ENCODE data around the gene CFLAR.

CFLAR gene

DNA sequence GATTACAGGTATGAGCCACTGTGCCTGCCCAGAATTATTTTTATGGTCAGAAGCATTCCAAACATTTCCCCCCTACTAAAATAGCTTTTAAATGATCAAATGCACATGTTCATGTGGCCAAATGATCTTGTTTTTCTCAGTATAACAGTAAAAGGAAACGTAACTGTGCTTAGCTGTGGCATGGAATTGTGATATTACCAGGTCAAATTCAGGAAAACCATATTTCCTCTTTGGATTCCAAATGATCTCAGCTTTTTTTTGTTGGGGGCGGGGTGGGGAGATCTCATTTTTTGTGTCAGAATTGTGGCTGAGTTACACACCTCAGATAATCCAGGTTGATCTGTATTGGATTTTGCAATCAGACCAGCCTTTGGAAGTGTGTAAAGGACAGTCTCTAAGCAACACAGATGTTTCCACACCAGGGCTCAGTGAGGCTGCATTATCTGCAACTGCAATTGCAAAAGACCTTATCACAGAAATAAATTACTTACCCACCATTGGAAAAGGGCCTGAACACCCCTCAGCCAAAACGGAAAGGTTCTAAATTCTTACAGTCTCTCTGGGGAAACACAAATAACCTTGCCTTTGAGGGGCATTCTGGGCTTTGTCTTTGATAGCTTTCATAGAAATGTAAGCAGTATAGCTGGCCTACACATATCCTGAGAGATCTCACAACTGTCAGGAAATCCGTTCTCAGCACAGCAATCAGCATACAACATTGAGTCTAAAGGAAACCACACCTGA, 75.3 kb downstream of the CFLAR start:
- Histone ChIP-seq H3K9me3 (ENCODE audit: control insufficient read depth, insufficient read depth, low read length) (no peaks in the 10 kb centered on the region), H3K79me2 (ENCODE audit: control insufficient read depth, low read length) (no peaks in the 10 kb centered on the region), H3K4me1 (ENCODE audit: control insufficient read depth, low read length) (peaks cover 12% of the 10 kb centered on the region), H3K9me2 (replicated peaks; ENCODE audit: control insufficient read depth, low read length) (no peaks in the 10 kb centered on the region), H3K36me3 (ENCODE audit: control insufficient read depth, low read length) (no peaks in the 10 kb centered on the region), H3K4me2 (ENCODE audit: low read length) (no peak overlapping the region), H3K27ac (ENCODE audit: low read depth, low read length) (no peak overlapping the region), H3K4me3 (ENCODE audit: low read length) (no peak overlapping the region), H3K27me3 (ENCODE audit: control insufficient read depth, low read length) (peaks cover 76% of the 10 kb centered on the region), H4K20me1 (ENCODE audit: control insufficient read depth, insufficient read depth, low read depth, low read length) (peaks cover 8% of the 10 kb centered on the region), H3F3A (ENCODE audit: control insufficient read depth, insufficient read depth) (peaks cover 7% of the 10 kb centered on the region)
- no peak for TF ChIP-seq EZH2phosphoT487 (IDR thresholded peaks at IDR 0.05; ENCODE audit: borderline replicate concordance, low read length)
- TF ChIP-seq, protein P1, sequence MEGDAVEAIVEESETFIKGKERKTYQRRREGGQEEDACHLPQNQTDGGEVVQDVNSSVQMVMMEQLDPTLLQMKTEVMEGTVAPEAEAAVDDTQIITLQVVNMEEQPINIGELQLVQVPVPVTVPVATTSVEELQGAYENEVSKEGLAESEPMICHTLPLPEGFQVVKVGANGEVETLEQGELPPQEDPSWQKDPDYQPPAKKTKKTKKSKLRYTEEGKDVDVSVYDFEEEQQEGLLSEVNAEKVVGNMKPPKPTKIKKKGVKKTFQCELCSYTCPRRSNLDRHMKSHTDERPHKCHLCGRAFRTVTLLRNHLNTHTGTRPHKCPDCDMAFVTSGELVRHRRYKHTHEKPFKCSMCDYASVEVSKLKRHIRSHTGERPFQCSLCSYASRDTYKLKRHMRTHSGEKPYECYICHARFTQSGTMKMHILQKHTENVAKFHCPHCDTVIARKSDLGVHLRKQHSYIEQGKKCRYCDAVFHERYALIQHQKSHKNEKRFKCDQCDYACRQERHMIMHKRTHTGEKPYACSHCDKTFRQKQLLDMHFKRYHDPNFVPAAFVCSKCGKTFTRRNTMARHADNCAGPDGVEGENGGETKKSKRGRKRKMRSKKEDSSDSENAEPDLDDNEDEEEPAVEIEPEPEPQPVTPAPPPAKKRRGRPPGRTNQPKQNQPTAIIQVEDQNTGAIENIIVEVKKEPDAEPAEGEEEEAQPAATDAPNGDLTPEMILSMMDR (IDR thresholded peaks at IDR 0.05; ENCODE audit: low read depth, low read length, poor library complexity, severe bottlenecking), result no peak

DNA sequence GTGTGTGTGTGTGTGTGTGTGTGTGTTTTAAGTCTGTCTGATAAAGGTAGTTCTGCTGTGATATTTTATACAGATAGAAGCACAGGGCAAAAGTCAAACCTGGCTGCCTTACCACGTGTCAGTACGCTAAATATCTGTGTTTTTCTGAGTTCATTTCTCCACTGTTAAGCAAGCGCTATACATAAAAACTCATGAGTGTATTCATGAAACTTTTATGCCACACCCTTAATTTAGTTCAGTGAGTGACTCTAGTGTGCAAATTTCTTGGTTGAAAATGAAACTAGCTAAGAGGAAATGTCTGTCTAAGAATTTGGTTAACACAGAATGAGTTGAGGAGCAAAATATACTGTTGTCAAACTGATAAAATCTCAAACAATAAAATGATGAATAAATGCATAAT, 78.1 kb downstream of the CFLAR start:
- peaks cover 12% of the 10 kb centered on the region for H3K4me1 ChIP-seq (ENCODE audit: control insufficient read depth, low read length)
- H3K79me2 ChIP-seq (ENCODE audit: control insufficient read depth, low read length), result no peaks in the 10 kb centered on the region
- no peak for TF ChIP-seq EZH2phosphoT487 (IDR thresholded peaks at IDR 0.05; ENCODE audit: borderline replicate concordance, low read length)
- TF ChIP-seq, protein P1 (IDR thresholded peaks at IDR 0.05; ENCODE audit: low read depth, low read length, poor library complexity, severe bottlenecking), result no peak

DNA sequence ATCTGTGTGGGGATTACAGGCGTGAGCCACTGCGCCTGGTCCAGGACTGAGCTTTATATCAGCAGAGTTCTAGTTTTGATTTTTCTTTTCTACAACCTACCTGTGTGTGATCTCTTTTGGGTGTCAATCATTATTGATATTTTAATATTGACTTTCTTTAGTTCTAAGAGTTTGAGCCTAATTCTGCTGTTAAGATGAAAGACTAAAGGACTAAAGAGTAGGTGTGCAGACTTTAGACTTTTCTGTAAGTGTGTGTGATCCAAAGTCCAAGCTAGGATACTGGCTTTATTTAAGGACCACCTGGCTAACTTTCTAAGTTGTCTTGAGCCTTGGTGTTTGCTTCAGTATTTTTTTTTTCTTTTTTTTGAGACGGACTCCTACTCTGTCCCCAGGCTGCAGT, 79.4 kb downstream of the CFLAR start:
- peaks cover 7% of the 10 kb centered on the region for H3F3A ChIP-seq (ENCODE audit: control insufficient read depth, insufficient read depth)
- H3K9me3 ChIP-seq (ENCODE audit: control insufficient read depth, insufficient read depth, low read length), result no peaks in the 10 kb centered on the region
- H3K9me2 ChIP-seq (replicated peaks; ENCODE audit: control insufficient read depth, low read length), result no peaks in the 10 kb centered on the region
- H3K4me1 ChIP-seq (ENCODE audit: control insufficient read depth, low read length), result peaks cover 12% of the 10 kb centered on the region
- no peak overlapping the region for H3K4me3 ChIP-seq (ENCODE audit: low read length)
- H4K20me1 ChIP-seq (ENCODE audit: control insufficient read depth, insufficient read depth, low read depth, low read length), result peaks cover 8% of the 10 kb centered on the region
- TF ChIP-seq, protein P1 (IDR thresholded peaks at IDR 0.05; ENCODE audit: low read depth, low read length, poor library complexity, severe bottlenecking), result no peak
- no peak for TF ChIP-seq EZH2phosphoT487 (IDR thresholded peaks at IDR 0.05; ENCODE audit: borderline replicate concordance, low read length)
- no peak overlapping the region for H3K4me2 ChIP-seq (ENCODE audit: low read length)
- H3K79me2 ChIP-seq (ENCODE audit: control insufficient read depth, low read length), result no peaks in the 10 kb centered on the region
- H3K27me3 ChIP-seq (ENCODE audit: control insufficient read depth, low read length), result peaks cover 62% of the 10 kb centered on the region
- H3K36me3 ChIP-seq (ENCODE audit: control insufficient read depth, low read length), result no peaks in the 10 kb centered on the region
- H3K27ac ChIP-seq (ENCODE audit: low read depth, low read length), result no peak overlapping the region

More for the DNA sequence above, 78.1 kb downstream of the CFLAR start:
- Histone ChIP-seq H3K4me3 (ENCODE audit: low read length) (no peak overlapping the region), H4K20me1 (ENCODE audit: control insufficient read depth, insufficient read depth, low read depth, low read length) (peaks cover 8% of the 10 kb centered on the region), H3F3A (ENCODE audit: control insufficient read depth, insufficient read depth) (peaks cover 7% of the 10 kb centered on the region), H3K9me2 (replicated peaks; ENCODE audit: control insufficient read depth, low read length) (no peaks in the 10 kb centered on the region), H3K27ac (ENCODE audit: low read depth, low read length) (no peak overlapping the region), H3K36me3 (ENCODE audit: control insufficient read depth, low read length) (no peaks in the 10 kb centered on the region), H3K4me2 (ENCODE audit: low read length) (no peak overlapping the region), H3K9me3 (ENCODE audit: control insufficient read depth, insufficient read depth, low read length) (no peaks in the 10 kb centered on the region), H3K27me3 (ENCODE audit: control insufficient read depth, low read length) (peaks cover 67% of the 10 kb centered on the region)

Measured in DOHH2 (cell line).